H1 (cell line): ENCODE data around the gene HTR1B. TPM values are rescaled to one million over a fixed set of nuclear protein-coding genes. Genes with fewer than 3 reads are reported as not detected.

Experiments used
- CTCF ChIA-PET: fragments of 300-600 bp; sonication (Branson Sonifier 250); formaldehyde crosslinking; loops from one replicate; lab custom pipeline; 2021; ENCODE audit not compliant: partially characterized antibody; lab: Charles Lee
- POLR2A ChIA-PET: fragments of 300-600 bp; sonication (Branson Sonifier 250); formaldehyde crosslinking; loops from one replicate; lab custom pipeline; 2021; ENCODE audit warnings: inconsistent platforms; ENCODE audit not compliant: partially characterized antibody; lab: Charles Lee
- DNase-seq, 2 experiments: peaks; one replicate each; pipeline versions ENCODE4 v3.0.0 to v3.0.0-alpha.2; 2010 to 2022; ENCODE audit warnings: low spot score in 2 of 2, low read depth in 1 of 2, mixed read lengths in 1 of 2
- FAIRE-seq: peaks from 2 replicates; lab custom pipeline; 2011; peaks lifted over from hg19 to GRCh38; lab: Jason Lieb, UNC
- H2AFZ ChIP-seq: 2 replicates; pipeline ENCODE4 v1.8.1; 2012; ENCODE audit warnings: low read length, inconsistent platforms
- H2AK5ac ChIP-seq: 2 replicates; pipeline ENCODE4 v1.6.1; 2013; ENCODE audit warnings: low read depth, low read length
- H2BK120ac ChIP-seq: replicated peaks from 2 replicates; pipeline ENCODE3; 2013; ENCODE audit warnings: low read depth, low read length, inconsistent platforms
- H2BK12ac ChIP-seq: 2 replicates; pipeline ENCODE4 v1.6.1; 2013; ENCODE audit warnings: low read depth, low read length
- H2BK15ac ChIP-seq: 2 replicates; pipeline ENCODE4 v1.6.1; 2013; ENCODE audit warnings: low read length
- H2BK20ac ChIP-seq: 2 replicates; pipeline ENCODE4 v1.6.1; 2013; ENCODE audit warnings: low read length
- H2BK5ac ChIP-seq: 2 replicates; pipeline ENCODE4 v1.6.1; 2013; ENCODE audit warnings: low read depth, low read length
- H3K14ac ChIP-seq: 2 replicates; pipeline ENCODE4 v1.6.1; 2013; ENCODE audit warnings: inconsistent platforms; ENCODE audit not compliant: insufficient read length
- H3K18ac ChIP-seq: 2 replicates; pipeline ENCODE4 v1.6.1; 2013; ENCODE audit warnings: low read length; ENCODE audit errors: extremely low read depth
- H3K23ac ChIP-seq: 2 replicates; pipeline ENCODE4 v1.6.1; 2013; ENCODE audit warnings: inconsistent platforms; ENCODE audit not compliant: insufficient read length
- H3K23me2 ChIP-seq: 2 replicates; pipeline ENCODE4 v1.6.1; 2013; ENCODE audit warnings: low read depth, low read length
- H3K27ac ChIP-seq: 2 replicates; pipeline ENCODE4 v1.6.1; 2011; ENCODE audit warnings: low read depth, low read length, inconsistent platforms
- H3K27me3 ChIP-seq, 4 experiments: replicated peaks in 1 of 4; 1 replicate in 1 of 4; 2 replicates in 3 of 4; pipeline versions ENCODE4 v1.6.1 to v1.8.1; 2011 to 2013; ENCODE audit warnings: low read length in 3 of 4, mild to moderate bottlenecking in 3 of 4, inconsistent platforms in 2 of 4, mixed read lengths in 2 of 4, moderate library complexity in 1 of 4; ENCODE audit not compliant: control insufficient read depth in 3 of 4, insufficient read depth in 3 of 4; ENCODE audit errors: extremely low read depth in 1 of 4
- H3K36me3 ChIP-seq, 4 experiments: 2 replicates each; pipeline versions ENCODE4 v1.6.1 to v1.8.1; 2011 to 2013; ENCODE audit warnings: mild to moderate bottlenecking in 4 of 4, low read length in 3 of 4, moderate library complexity in 2 of 4, control low read depth in 1 of 4, inconsistent platforms in 1 of 4; ENCODE audit not compliant: insufficient read depth in 4 of 4, control insufficient read depth in 2 of 4
- H3K4ac ChIP-seq: replicated peaks from 2 replicates; pipeline ENCODE3; 2013; ENCODE audit warnings: low read length, low read depth, mixed read lengths, inconsistent platforms; ENCODE audit not compliant: insufficient read length
- H3K4me1 ChIP-seq, 4 experiments: replicated peaks in 1 of 4; 1 replicate in 1 of 4; 2 replicates in 3 of 4; pipeline versions ENCODE4 v1.6.1 to v1.8.1; 2011 to 2013; ENCODE audit warnings: low read length in 3 of 4, inconsistent platforms in 2 of 4, mixed read lengths in 1 of 4; ENCODE audit not compliant: insufficient read depth in 4 of 4, control insufficient read depth in 3 of 4
- H3K4me2 ChIP-seq, 2 experiments: 2 replicates each; pipeline versions ENCODE4 v1.6.1 to v1.8.1; 2011 to 2013; ENCODE audit warnings: low read depth in 2 of 2, low read length in 2 of 2, control low read depth in 1 of 2, inconsistent platforms in 1 of 2, mild to moderate bottlenecking in 1 of 2; ENCODE audit not compliant: insufficient read depth in 1 of 2
- H3K4me3 ChIP-seq, 4 experiments: fragments of 200-600, 300-600 bp in 1 of 4; sonication (generic), shearing (Covaris generic), sonication (Bioruptor Twin) in 1 of 4; 2 replicates each; pipeline versions ENCODE4 v1.5.1 to v1.8.1; 2011 to 2016; ENCODE audit warnings: low read length in 4 of 4, low read depth in 3 of 4, control low read depth in 2 of 4, inconsistent platforms in 2 of 4, mild to moderate bottlenecking in 2 of 4, mixed read lengths in 1 of 4, moderate library complexity in 1 of 4; ENCODE audit not compliant: insufficient read depth in 2 of 4; ENCODE audit errors: extremely low read depth in 1 of 4
- H3K56ac ChIP-seq: replicated peaks from 2 replicates; pipeline ENCODE3; 2013; ENCODE audit warnings: low read depth, mild to moderate bottlenecking, mixed read lengths, low read length, inconsistent platforms; ENCODE audit not compliant: insufficient read length
- H3K79me1 ChIP-seq: 2 replicates; pipeline ENCODE4 v1.6.1; 2013; ENCODE audit warnings: low read depth, low read length, control low read depth
- H3K79me2 ChIP-seq, 2 experiments: 2 replicates each; pipeline versions ENCODE4 v1.6.1 to v1.8.1; 2012 to 2013; ENCODE audit warnings: low read length in 2 of 2, mild to moderate bottlenecking in 2 of 2, inconsistent platforms in 1 of 2; ENCODE audit not compliant: insufficient read depth in 2 of 2, control insufficient read depth in 1 of 2
- H3K9ac ChIP-seq, 4 experiments: replicated peaks in 1 of 4; 1 replicate in 1 of 4; 2 replicates in 3 of 4; pipeline versions ENCODE4 v1.6.1 to v1.8.1; 2011 to 2013; ENCODE audit warnings: low read depth in 3 of 4, low read length in 3 of 4, control low read depth in 2 of 4, mild to moderate bottlenecking in 2 of 4, moderate library complexity in 2 of 4, inconsistent platforms in 1 of 4; ENCODE audit errors: extremely low read depth in 1 of 4
- H3K9me3 ChIP-seq, 2 experiments: 2 replicates each; pipeline versions ENCODE4 v1.6.1 to v1.8.1; 2012 to 2013; ENCODE audit warnings: mild to moderate bottlenecking in 2 of 2, moderate library complexity in 2 of 2, control low read depth in 1 of 2, inconsistent platforms in 1 of 2, low read depth in 1 of 2, low read length in 1 of 2, mixed read lengths in 1 of 2; ENCODE audit not compliant: insufficient read depth in 2 of 2
- H4K20me1 ChIP-seq, 2 experiments: replicated peaks in 1 of 2; 2 replicates each; pipeline versions ENCODE3 to v1.8.1; 2011 to 2013; ENCODE audit warnings: inconsistent platforms in 2 of 2, low read length in 2 of 2, mild to moderate bottlenecking in 1 of 2; ENCODE audit not compliant: insufficient read depth in 2 of 2, control insufficient read depth in 1 of 2
- H4K5ac ChIP-seq: 2 replicates; pipeline ENCODE4 v1.6.1; 2013; ENCODE audit warnings: low read length, low read depth, mixed read lengths, inconsistent platforms; ENCODE audit not compliant: insufficient read length
- H4K8ac ChIP-seq: 2 replicates; pipeline ENCODE4 v1.8.0; 2013; ENCODE audit warnings: mild to moderate bottlenecking, moderate library complexity, low read length, inconsistent platforms; ENCODE audit not compliant: insufficient read depth; ENCODE audit errors: extremely low read depth
- H4K91ac ChIP-seq: replicated peaks from 2 replicates; pipeline ENCODE3; 2013; ENCODE audit warnings: low read length, mixed read lengths, inconsistent platforms; ENCODE audit not compliant: insufficient read length
- ATF3 ChIP-seq: IDR thresholded peaks from 2 replicates; pipeline ENCODE4 v1.6.1; 2011; ENCODE audit warnings: low read depth, mild to moderate bottlenecking, low read length; ENCODE audit not compliant: insufficient read depth
- BCL11A ChIP-seq, 2 experiments: IDR thresholded peaks; one replicate each; pipeline ENCODE4 v1.6.1; 2011; ENCODE audit warnings: low read depth in 2 of 2, low read length in 2 of 2, mild to moderate bottlenecking in 2 of 2
- CBX8 ChIP-seq: fragments of 300-800, 300-1000 bp; sonication (generic); IDR thresholded peaks from 2 replicates; pipeline ENCODE4 v1.7.1; 2016; ENCODE audit warnings: low read depth, low read length, borderline replicate concordance
- EZH2 ChIP-seq: fragments of 200-600 bp; sonication (generic); IDR thresholded peaks from 2 replicates; pipeline ENCODE4 v1.7.1; 2012; ENCODE audit warnings: low read depth, mild to moderate bottlenecking, moderate library complexity, low read length, inconsistent platforms; ENCODE audit not compliant: severe bottlenecking
- FOSL1 ChIP-seq: IDR thresholded peaks from 2 replicates; pipeline ENCODE4 v1.6.1; 2011; ENCODE audit warnings: mild to moderate bottlenecking, low read depth, low read length, moderate library complexity; ENCODE audit not compliant: insufficient read depth
- JUND ChIP-seq: IDR thresholded peaks from 2 replicates; pipeline ENCODE4 v1.6.1; 2011; ENCODE audit warnings: mild to moderate bottlenecking, improper control_type of control experiment, low read length
- KDM4A ChIP-seq: IDR thresholded peaks from one replicate; pipeline ENCODE4 v1.7.1; 2012; ENCODE audit warnings: low read depth, mild to moderate bottlenecking, moderate library complexity, low read length, inconsistent platforms; ENCODE audit not compliant: severe bottlenecking
- KDM5A ChIP-seq: fragments of 200-600 bp; IDR thresholded peaks from 2 replicates; pipeline ENCODE4 v1.7.1; 2012; ENCODE audit warnings: mild to moderate bottlenecking, low read length, inconsistent platforms, mixed read lengths
- PHF8 ChIP-seq: fragments of 200-600 bp; sonication (generic); conservative IDR thresholded peaks from 2 replicates; pipeline ENCODE4 v1.7.1; 2012; ENCODE audit warnings: low read depth, mild to moderate bottlenecking, inconsistent platforms, low read length, moderate library complexity
- RXRA ChIP-seq: IDR thresholded peaks from 2 replicates; pipeline ENCODE4 v1.6.1; 2011; ENCODE audit warnings: low read depth, mild to moderate bottlenecking, low read length, moderate library complexity; ENCODE audit not compliant: insufficient read depth
- SP1 ChIP-seq: IDR thresholded peaks from 2 replicates; pipeline ENCODE4 v1.6.1; 2011; ENCODE audit warnings: low read depth, low read length
- SP4 ChIP-seq: IDR thresholded peaks from 2 replicates; pipeline ENCODE4 v1.6.1; 2012; ENCODE audit warnings: low read length, inconsistent platforms
- WGBS, 2 experiments: shearing (Covaris generic) in 1 of 2; methylation state at CpG; one replicate each; pipeline versions ENCODE4 v1.1.6 to v1.1.7; 2013 to 2015; ENCODE audit warnings: low lambda C conversion rate in 2 of 2, mixed read lengths in 2 of 2, inconsistent platforms in 1 of 2, low coverage in 1 of 2, missing lambda C conversion rate in 1 of 2; ENCODE audit not compliant: insufficient replicate concordance in 2 of 2, insufficient coverage in 1 of 2, insufficient read length in 1 of 2; ENCODE audit errors: extremely low coverage in 1 of 2, missing lambda C conversion rate in 1 of 2; 5-methylcytosine and 5-hydroxymethylcytosine counted together
- polyA plus RNA-seq, 7 experiments: library from polyadenylated mRNA; depleted of rRNA in 3 of 7; stranded (reverse) in 5 of 7; unstranded in 2 of 7; fragments of >200 nt in 5 of 7; fragments of 200-250 nt in 2 of 7; gene quantifications; 1 replicate in 5 of 7; 2 replicates in 1 of 7; 4 replicates in 1 of 7; pipeline versions ENCODE4 v1.2.1 to v1.2.3, GENCODE V29; 2011 to 2013; ENCODE audit warnings: missing spikeins in 2 of 7, mixed read lengths in 2 of 7
- total RNA-seq: library from RNA; stranded (reverse); fragmentation: NEBNext Ultra II Directional; extraction: Animal tissue kit (Norgen Biotek cat#: 25700); gene quantifications from 2 replicates; pipeline ENCODE4 v1.2.1, GENCODE V29; 2021
- TF ChIP-seq, protein P1 (sequence below): IDR thresholded peaks from 2 replicates; pipeline ENCODE4 v1.6.1; 2012; ENCODE audit warnings: inconsistent platforms

Gene HTR1B
- total and polyA plus RNA-seq, 2 of the 8 experiments (the other 6 are each of a cell fraction or from before 2014, with no cell fraction given) = 1.1 to 1.4 TPM

DNA sequence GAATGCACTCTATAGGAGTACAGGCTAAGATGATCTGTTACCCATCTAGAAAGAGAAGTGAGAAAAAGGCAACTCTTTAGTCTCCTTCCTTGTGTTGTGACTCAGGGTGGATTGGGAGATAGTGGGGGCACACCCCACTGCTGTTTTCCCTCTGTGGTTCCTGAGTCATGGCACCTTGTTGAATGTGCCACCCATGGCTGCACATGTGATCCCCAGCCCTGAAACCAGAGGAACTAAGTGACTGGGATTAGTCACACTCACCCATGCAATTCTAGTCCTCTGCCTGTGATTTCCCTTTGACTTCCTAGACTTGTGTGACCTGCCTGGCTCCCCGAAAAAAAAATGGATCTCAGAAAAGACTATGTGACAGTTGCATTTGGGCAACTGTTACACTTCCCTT, 48.6 kb upstream of the HTR1B start:
- H3K27ac ChIP-seq = no peak overlapping the region
- H3K4ac ChIP-seq = no peak overlapping the region
- H2BK12ac ChIP-seq = no peak overlapping the region
- no peaks in the 10 kb centered on the region for H3K23me2 ChIP-seq
- POLR2A ChIA-PET = no interaction called here
- no peaks in the 10 kb centered on the region for H3K27me3 ChIP-seq
- H3K9ac ChIP-seq = no peak overlapping the region
- TF ChIP-seq CBX8 (no peak), KDM4A (no peak), ATF3 (no peak), PHF8 (no peak), KDM5A (no peak), RXRA (no peak), BCL11A (IDR thresholded peaks at IDR 0.05; ENCODE audit: low read depth in 2 of 2, low read length in 2 of 2) (no peak), JUND (no peak), SP1 (no peak), FOSL1 (no peak), EZH2 (no peak), SP4 (no peak)
- TF ChIP-seq, protein P1, sequence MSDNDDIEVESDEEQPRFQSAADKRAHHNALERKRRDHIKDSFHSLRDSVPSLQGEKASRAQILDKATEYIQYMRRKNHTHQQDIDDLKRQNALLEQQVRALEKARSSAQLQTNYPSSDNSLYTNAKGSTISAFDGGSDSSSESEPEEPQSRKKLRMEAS = no peak
- CTCF ChIA-PET = no interaction called here
- H3K56ac ChIP-seq = no peak overlapping the region
- H2BK5ac ChIP-seq = no peak overlapping the region
- H2AK5ac ChIP-seq = no peak overlapping the region
- H3K4me1 ChIP-seq = no peaks in the 10 kb centered on the region
- DNase-seq (no peak), FAIRE-seq (no peak)
- peaks cover 18 to 23% of the 10 kb centered on the region in 2 experiments for H3K9me3 ChIP-seq
- H2BK15ac ChIP-seq = no peak overlapping the region
- H3K23ac ChIP-seq = no peak overlapping the region
- no peaks in the 10 kb centered on the region for H3K79me1 ChIP-seq
- no peak overlapping the region for H4K8ac ChIP-seq
- no peaks in the 10 kb centered on the region for H3K79me2 ChIP-seq
- no peak overlapping the region for H3K14ac ChIP-seq
- H3K4me3 ChIP-seq = no peak overlapping the region
- H3K4me2 ChIP-seq = no peak overlapping the region
- no peak overlapping the region for H4K5ac ChIP-seq
- H2BK20ac ChIP-seq = no peak overlapping the region
- no peaks in the 10 kb centered on the region for H4K20me1 ChIP-seq
- H4K91ac ChIP-seq = no peak overlapping the region
- no peaks in the 10 kb centered on the region; a peak in 1 of 8 replicates for H3K36me3 ChIP-seq
- H2BK120ac ChIP-seq = no peak overlapping the region
- no peak overlapping the region for H3K18ac ChIP-seq
- H2AFZ ChIP-seq = no peak overlapping the region
- 93% methylated on average over 1 of the region's 1 CpG; no CpG with 5 or more reads in 1 of the 2 experiments for WGBS, 2 experiments
